GM23248 (cell line): ENCODE results near the gene ENTREP1. TPM values are rescaled to one million over a fixed set of nuclear protein-coding genes. Genes with fewer than 3 reads are reported as not detected.

Experiments
- DNase-seq: peaks from one replicate; pipeline ENCODE4 v3.0.0-alpha.2; 2015
- H2AFZ ChIP-seq: fragments of 200-600 bp; sonication (generic); 2 replicates; pipeline ENCODE4 v1.6.1; 2016; ENCODE audit warnings: antibody characterized with exemption
- H3F3A ChIP-seq: fragments of 200-600 bp; sonication (generic); 2 replicates; pipeline ENCODE4 v1.6.1; 2016; ENCODE audit warnings: mild to moderate bottlenecking, antibody characterized with exemption, mixed run types; ENCODE audit not compliant: insufficient read depth
- H3K27ac ChIP-seq: fragments of 200-600 bp; sonication (generic); 2 replicates; pipeline ENCODE4 v1.5.1; 2016; ENCODE audit warnings: mild to moderate bottlenecking
- H3K27me3 ChIP-seq: fragments of 200-600 bp; sonication (generic); replicated peaks from 2 replicates; pipeline ENCODE4 v1.6.1; 2016; ENCODE audit warnings: mild to moderate bottlenecking; ENCODE audit not compliant: insufficient read depth
- H3K36me3 ChIP-seq: fragments of 200-600 bp; sonication (generic); 2 replicates; pipeline ENCODE4 v1.6.1; 2016; ENCODE audit warnings: low read depth, mild to moderate bottlenecking
- H3K4me1 ChIP-seq: fragments of 200-600 bp; sonication (generic); 2 replicates; pipeline ENCODE4 v1.6.1; 2016; ENCODE audit warnings: mild to moderate bottlenecking; ENCODE audit not compliant: insufficient read depth
- H3K4me2 ChIP-seq: fragments of 200-600 bp; sonication (generic); one replicate; pipeline ENCODE4 v1.6.1; 2016; ENCODE audit warnings: mild to moderate bottlenecking; ENCODE audit not compliant: unreplicated experiment
- H3K4me3 ChIP-seq: fragments of 200-600 bp; sonication (generic); 2 replicates; pipeline ENCODE4 v1.5.1; 2016; ENCODE audit warnings: mild to moderate bottlenecking
- H3K79me2 ChIP-seq: fragments of 200-600 bp; sonication (generic); 2 replicates; pipeline ENCODE4 v1.6.1; 2016; ENCODE audit warnings: mild to moderate bottlenecking; ENCODE audit not compliant: insufficient read depth
- H3K9ac ChIP-seq: fragments of 200-600 bp; sonication (generic); 2 replicates; pipeline ENCODE4 v1.6.1; 2016; ENCODE audit warnings: mild to moderate bottlenecking
- H3K9me2 ChIP-seq: fragments of 200-600 bp; sonication (generic); 2 replicates; pipeline ENCODE4 v1.6.1; 2016; ENCODE audit warnings: mixed run types, mild to moderate bottlenecking, moderate library complexity; ENCODE audit not compliant: insufficient read depth
- H3K9me3 ChIP-seq: fragments of 200-600 bp; sonication (generic); one replicate; pipeline ENCODE4 v1.6.1; 2017; ENCODE audit warnings: low read depth
- H4K20me1 ChIP-seq: fragments of 200-600 bp; sonication (generic); 2 replicates; pipeline ENCODE4 v1.6.0; 2016; ENCODE audit not compliant: insufficient read depth
- EZH2 ChIP-seq: fragments of 200-600 bp; sonication (generic); IDR thresholded peaks from 2 replicates; pipeline ENCODE4 v1.6.1; 2018; ENCODE audit warnings: antibody characterized with exemption, mild to moderate bottlenecking; ENCODE audit not compliant: insufficient read depth, poor library complexity, severe bottlenecking
- EZH2phosphoT487 ChIP-seq: fragments of 200-600 bp; sonication (generic); IDR thresholded peaks from 2 replicates; pipeline ENCODE4 v1.6.1; 2018; ENCODE audit warnings: antibody characterized with exemption, moderate library complexity, mild to moderate bottlenecking, low read depth; ENCODE audit not compliant: insufficient read depth
- WGBS, 2 experiments: methylation state at CpG; one replicate each; pipeline ENCODE4 v1.1.6; 2015 to 2017; ENCODE audit warnings: low lambda C conversion rate in 2 of 2, low coverage in 1 of 2; ENCODE audit errors: missing lambda C conversion rate in 2 of 2; 5-methylcytosine and 5-hydroxymethylcytosine counted together
- in situ Hi-C: fragments of 300-500 bp; cut with MboI; formaldehyde crosslinking; loops from 2 replicates; pipeline ENCODE4 v1.15.0; 2020
- polyA plus RNA-seq: library from polyadenylated mRNA; unstranded; fragments of >200 nt; fragmentation: Nextera tagmentation; extraction: Ambion mirVana; gene quantifications from 2 replicates; pipeline ENCODE4 v1.2.1, GENCODE V29; 2016
- total RNA-seq: library from RNA; depleted of rRNA; stranded (reverse); fragments of >200 nt; shearing (Covaris generic); gene quantifications from 2 replicates; pipeline ENCODE4 v1.2.3, GENCODE V29; 2014

Gene ENTREP1
- total and polyA plus RNA-seq, 2 experiments from 2014 or later = not detected

DNA sequence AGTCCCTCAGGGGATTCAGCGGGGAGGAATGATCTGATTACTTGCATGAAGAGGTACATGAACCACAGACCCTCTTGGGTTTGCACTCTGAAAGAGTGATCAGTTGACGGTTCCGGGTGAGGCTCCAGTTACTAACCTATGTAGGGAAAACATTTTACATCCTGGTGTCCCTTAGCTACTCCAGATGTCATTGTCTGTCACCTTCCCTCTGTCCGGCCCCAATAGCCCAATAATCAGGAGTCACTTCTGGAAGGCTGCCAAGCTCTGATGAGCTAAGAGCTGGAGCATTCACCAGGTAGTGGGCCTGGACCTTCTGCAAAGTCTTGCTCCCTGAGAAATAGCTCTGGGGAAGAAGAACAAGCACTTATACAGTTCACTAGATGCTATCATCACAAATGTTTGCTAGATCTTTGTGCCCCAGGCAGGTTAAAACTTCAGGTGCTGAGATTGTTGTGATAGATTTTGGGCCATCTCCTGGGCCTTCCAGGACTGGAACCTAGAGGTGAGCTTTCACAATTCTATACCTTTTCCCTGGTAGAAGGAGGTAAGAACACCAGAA lies 64.5 kb downstream of the ENTREP1 start:
- H3K36me3 ChIP-seq = no peaks in the 10 kb centered on the region
- no peaks in the 10 kb centered on the region for H3F3A ChIP-seq
- TF ChIP-seq EZH2 = no peak
- no peak for TF ChIP-seq EZH2phosphoT487
- WGBS, 2 experiments = 72 to 78% methylated on average over 4 of the region's 4 CpGs
- H3K27me3 ChIP-seq = 0 out of 2 replicates have a peak, but pooled peaks cover 16% of the 10 kb centered on the region
- in situ Hi-C loops = no loop called here
- no peak overlapping the region for H2AFZ ChIP-seq
- H3K27ac ChIP-seq = no peak overlapping the region
- H3K4me3 ChIP-seq = no peak overlapping the region
- H3K79me2 ChIP-seq = no peaks in the 10 kb centered on the region
- H3K4me2 ChIP-seq = no peak overlapping the region
- no peak for DNase-seq
- no peaks in the 10 kb centered on the region for H3K4me1 ChIP-seq
- no peaks in the 10 kb centered on the region for H4K20me1 ChIP-seq
- no peaks in the 10 kb centered on the region for H3K9me3 ChIP-seq
- H3K9me2 ChIP-seq = no peaks in the 10 kb centered on the region
- no peak overlapping the region for H3K9ac ChIP-seq

DNA sequence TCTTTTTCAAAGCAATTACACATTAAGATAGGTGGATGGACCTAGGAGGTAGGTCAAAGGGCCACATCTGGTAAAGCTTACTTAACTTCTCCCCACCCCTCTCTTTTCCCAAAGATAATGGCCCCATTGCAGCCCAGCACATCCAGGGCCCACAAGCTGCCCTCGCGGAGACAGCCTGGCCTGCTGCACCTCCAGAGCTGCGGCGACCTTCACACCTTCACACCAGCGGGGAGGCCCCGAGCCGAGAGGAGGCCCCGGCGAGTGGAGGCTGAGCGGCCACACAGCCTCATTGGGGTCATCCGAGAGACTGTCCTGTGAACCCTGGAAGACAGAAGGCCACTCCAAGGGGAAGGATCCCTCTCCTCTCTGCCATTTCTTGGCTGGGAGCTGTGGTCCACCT lies 66.5 kb downstream of the ENTREP1 start:
- in situ Hi-C loops = no loop called here
- H3F3A ChIP-seq = no peaks in the 10 kb centered on the region
- 83 to 86% methylated on average over 11 of the region's 11 CpGs for WGBS, 2 experiments
- no peaks in the 10 kb centered on the region for H3K36me3 ChIP-seq
- TF ChIP-seq EZH2 (no peak), EZH2phosphoT487 (no peak)
- no peak overlapping the region for H3K27ac ChIP-seq
- H3K9me2 ChIP-seq = no peaks in the 10 kb centered on the region
- no peaks in the 10 kb centered on the region for H3K4me1 ChIP-seq
- H4K20me1 ChIP-seq = no peaks in the 10 kb centered on the region
- H3K9ac ChIP-seq = no peak overlapping the region
- DNase-seq = no peak
- H2AFZ ChIP-seq = no peak overlapping the region
- H3K4me3 ChIP-seq = no peak overlapping the region
- no peak overlapping the region for H3K4me2 ChIP-seq
- H3K79me2 ChIP-seq = no peaks in the 10 kb centered on the region
- H3K9me3 ChIP-seq = no peaks in the 10 kb centered on the region
- H3K27me3 ChIP-seq = 0 out of 2 replicates have a peak, but pooled peaks cover 14% of the 10 kb centered on the region

DNA sequence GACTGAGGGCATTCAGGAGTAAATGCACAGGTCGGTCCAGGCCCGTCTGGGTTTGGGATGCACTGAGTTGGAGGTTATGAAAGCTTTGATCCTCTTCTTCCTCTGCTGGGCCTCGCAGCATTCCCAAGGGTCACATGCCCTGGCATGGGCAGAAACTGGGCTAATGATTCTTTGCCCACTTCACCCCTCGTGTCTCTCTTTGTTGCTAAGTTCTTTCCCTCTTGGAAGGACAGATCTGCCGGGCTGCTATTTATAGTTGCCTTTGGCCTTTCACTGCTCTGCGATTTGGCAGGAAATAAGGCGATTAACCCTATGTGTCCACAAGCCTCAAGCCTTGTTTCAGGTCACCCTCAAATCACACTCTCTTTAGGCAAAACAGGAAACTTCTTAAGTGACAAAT lies 66.9 kb downstream of the ENTREP1 start:
- TF ChIP-seq EZH2 (no peak), EZH2phosphoT487 (no peak)
- H2AFZ ChIP-seq = no peak overlapping the region
- no peak overlapping the region for H3K4me2 ChIP-seq
- no peaks in the 10 kb centered on the region for H3K79me2 ChIP-seq
- DNase-seq = no peak
- no peaks in the 10 kb centered on the region for H4K20me1 ChIP-seq
- H3K4me3 ChIP-seq = no peak overlapping the region
- 0 out of 2 replicates have a peak, but pooled peaks cover 10% of the 10 kb centered on the region for H3K27me3 ChIP-seq
- no peaks in the 10 kb centered on the region for H3K9me3 ChIP-seq
- H3K9me2 ChIP-seq = no peaks in the 10 kb centered on the region
- H3K27ac ChIP-seq = no peak overlapping the region
- 39 to 42% methylated on average over 7 of the region's 7 CpGs for WGBS, 2 experiments
- H3F3A ChIP-seq = no peaks in the 10 kb centered on the region
- in situ Hi-C loops = no loop called here
- H3K36me3 ChIP-seq = no peaks in the 10 kb centered on the region
- no peak overlapping the region for H3K9ac ChIP-seq
- no peaks in the 10 kb centered on the region for H3K4me1 ChIP-seq

DNA sequence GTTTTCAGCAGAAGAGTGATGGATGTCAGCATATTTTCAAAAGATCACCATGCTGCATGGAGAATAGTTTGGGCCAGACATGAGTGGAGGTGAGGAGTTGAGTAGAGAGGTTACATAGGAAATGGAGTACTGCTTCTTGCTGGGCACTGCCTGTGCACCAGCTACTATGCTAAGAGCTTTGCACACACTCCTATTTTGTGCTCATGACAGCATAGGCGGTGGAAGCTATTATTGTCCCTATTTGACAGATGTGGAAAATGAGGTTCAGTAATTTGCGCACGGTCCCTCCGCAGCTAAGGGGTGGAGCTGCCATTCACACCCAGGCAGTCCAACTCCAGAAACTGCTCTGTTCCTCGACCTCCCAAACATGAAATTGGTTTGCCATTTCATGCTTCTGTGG lies 67.8 kb downstream of the ENTREP1 start:
- no peaks in the 10 kb centered on the region for H3F3A ChIP-seq
- 0 out of 2 replicates have a peak, but pooled peaks cover 8% of the 10 kb centered on the region for H3K27me3 ChIP-seq
- no peaks in the 10 kb centered on the region for H3K9me2 ChIP-seq
- H3K4me3 ChIP-seq = no peak overlapping the region
- H3K4me1 ChIP-seq = peaks cover 5% of the 10 kb centered on the region; the same call in 1 of the 2 replicates
- H3K9ac ChIP-seq = no peak overlapping the region
- in situ Hi-C loops = no loop called here
- no peak for DNase-seq
- H3K27ac ChIP-seq = no peak overlapping the region
- H4K20me1 ChIP-seq = no peaks in the 10 kb centered on the region
- H3K79me2 ChIP-seq = no peaks in the 10 kb centered on the region
- 71 to 74% methylated on average over 5 of the region's 5 CpGs for WGBS, 2 experiments
- TF ChIP-seq EZH2phosphoT487 (no peak), EZH2 (no peak)
- no peak overlapping the region for H2AFZ ChIP-seq
- no peaks in the 10 kb centered on the region for H3K9me3 ChIP-seq
- no peak overlapping the region for H3K4me2 ChIP-seq
- H3K36me3 ChIP-seq = no peaks in the 10 kb centered on the region
